ENCODE measurements around the gene COIL.

Gene COIL

GRCh38 chr17:56902348-56902747, 58.5 kb downstream of the COIL start:
- DNase-seq = no peak

- no peak for DNase-seq
Observed at GRCh38 chr17:56899403-56899802, 61.4 kb downstream of the COIL start.

- no peak for DNase-seq
Observed at GRCh38 chr17:56898874-56899273, 62.0 kb downstream of the COIL start.

- DNase-seq = no peak
Observed at GRCh38 chr17:56897646-56898424, 63.0 kb downstream of the COIL start.

- DNase-seq = no peak
Observed at GRCh38 chr17:56896968-56897359, 63.9 kb downstream of the COIL start.

- DNase-seq = no peak
Observed at GRCh38 chr17:56896217-56896967, 64.5 kb downstream of the COIL start.

- DNase-seq = no peak
Observed at GRCh38 chr17:56894859-56895455, 65.9 kb downstream of the COIL start.

- no peak for DNase-seq
Observed at GRCh38 chr17:56893503-56893902, 67.3 kb downstream of the COIL start.

GRCh38 chr17:56892333-56892732, 68.5 kb downstream of the COIL start:
- DNase-seq = no peak

- DNase-seq = no peak
Observed at GRCh38 chr17:56891751-56892150, 69.1 kb downstream of the COIL start.

GRCh38 chr17:56890906-56891674, 69.8 kb downstream of the COIL start:
- no peak for DNase-seq

GRCh38 chr17:56890390-56890789, 70.5 kb downstream of the COIL start:
- DNase-seq = no peak
